Right forelimb (tissue), 1 donor: ENCODE data around the gene OXCT2.

ENCODE experiments used
- DNase-seq: peaks from one replicate; pipeline ENCODE4 v3.0.0-alpha.2; 2018

Gene OXCT2

GRCh38 chr1:39762550-39763540 lies 8.3 kb downstream of the OXCT2 start:
- no peak for DNase-seq

GRCh38 chr1:39761557-39762260 lies 9.4 kb downstream of the OXCT2 start:
- DNase-seq, result no peak

GRCh38 chr1:39761016-39761415 lies 10.1 kb downstream of the OXCT2 start:
- no peak for DNase-seq

- no peak for DNase-seq
Measured at GRCh38 chr1:39760074-39761008, 10.8 kb downstream of the OXCT2 start.

- DNase-seq, result no peak
Measured at GRCh38 chr1:39759436-39759726, 11.8 kb downstream of the OXCT2 start.

- DNase-seq, result no peak
Measured at GRCh38 chr1:39758556-39759435, 12.4 kb downstream of the OXCT2 start.

- DNase-seq, result no peak
Measured at GRCh38 chr1:39757501-39757900, 13.6 kb downstream of the OXCT2 start.

GRCh38 chr1:39755965-39756659 lies 15.0 kb downstream of the OXCT2 start:
- no peak for DNase-seq

GRCh38 chr1:39754906-39755504 lies 16.1 kb downstream of the OXCT2 start:
- DNase-seq, result no peak

- no peak for DNase-seq
Measured at GRCh38 chr1:39754026-39754570, 17.1 kb downstream of the OXCT2 start.

- no peak for DNase-seq
Measured at GRCh38 chr1:39753132-39754025, 17.8 kb downstream of the OXCT2 start.

GRCh38 chr1:39752703-39753102 lies 18.4 kb downstream of the OXCT2 start:
- no peak for DNase-seq

- no peak for DNase-seq
Measured at GRCh38 chr1:39751595-39751994, 19.6 kb downstream of the OXCT2 start.

GRCh38 chr1:39745016-39745670 lies 26.0 kb downstream of the OXCT2 start:
- no peak for DNase-seq

- peak; percentile 93 for DNase-seq
Measured at GRCh38 chr1:39738622-39739366, 32.4 kb downstream of the OXCT2 start, which contains the start of gene PPIE. Gene PPIE, plus strand, starts transcription at chr1:39738882. Its CDS starts 19 bp downstream, at chr1:39738901.

- DNase-seq, result no peak
Measured at GRCh38 chr1:39737546-39738169, 33.5 kb downstream of the OXCT2 start.

GRCh38 chr1:39735731-39736130 lies 35.4 kb downstream of the OXCT2 start:
- no peak for DNase-seq

GRCh38 chr1:39733161-39733560 lies 38.0 kb downstream of the OXCT2 start:
- no peak for DNase-seq
